IPS-15b (cell line): ENCODE measurements around the gene LYPD1.

ENCODE experiments used
- H3K27me3 ChIP-seq: one replicate; pipeline ENCODE4 v1.6.1; 2013; ENCODE audit warnings: low read length; ENCODE audit not compliant: control insufficient read depth, insufficient read depth
- H3K36me3 ChIP-seq: one replicate; pipeline ENCODE4 v1.6.1; 2013; ENCODE audit warnings: low read length; ENCODE audit not compliant: control insufficient read depth, insufficient read depth
- H3K4me1 ChIP-seq: one replicate; pipeline ENCODE4 v1.6.1; 2013; ENCODE audit warnings: mild to moderate bottlenecking, low read length; ENCODE audit not compliant: control insufficient read depth, insufficient read depth
- H3K4me3 ChIP-seq: one replicate; pipeline ENCODE4 v1.5.1; 2013; ENCODE audit warnings: low read depth, low read length
- H3K9ac ChIP-seq: one replicate; pipeline ENCODE4 v1.6.1; 2013; ENCODE audit warnings: low read depth, mild to moderate bottlenecking, low read length
- H3K9me3 ChIP-seq: one replicate; pipeline ENCODE4 v1.6.1; 2013; ENCODE audit warnings: mild to moderate bottlenecking, low read length; ENCODE audit not compliant: control insufficient read depth, insufficient read depth

Gene LYPD1

GRCh38 chr2:132665401-132666140 lies 4.4 kb downstream of the LYPD1 start:
- peaks cover 37% of the 10 kb centered on the region for H3K27me3 ChIP-seq
- H3K9me3 ChIP-seq = no peaks in the 10 kb centered on the region
- H3K9ac ChIP-seq = no peak overlapping the region
- H3K4me3 ChIP-seq = no peak overlapping the region
- no peaks in the 10 kb centered on the region for H3K36me3 ChIP-seq
- H3K4me1 ChIP-seq = no peaks in the 10 kb centered on the region

- H3K4me3 ChIP-seq = no peak overlapping the region
- no peaks in the 10 kb centered on the region for H3K36me3 ChIP-seq
- no peak overlapping the region for H3K9ac ChIP-seq
- H3K4me1 ChIP-seq = no peaks in the 10 kb centered on the region
- H3K27me3 ChIP-seq = peaks cover 30% of the 10 kb centered on the region
- no peaks in the 10 kb centered on the region for H3K9me3 ChIP-seq
Measured at GRCh38 chr2:132664096-132664495, 5.9 kb downstream of the LYPD1 start.

GRCh38 chr2:132662732-132663131 lies 7.3 kb downstream of the LYPD1 start:
- no peak overlapping the region for H3K9ac ChIP-seq
- H3K36me3 ChIP-seq = no peaks in the 10 kb centered on the region
- no peak overlapping the region for H3K4me3 ChIP-seq
- no peaks in the 10 kb centered on the region for H3K4me1 ChIP-seq
- H3K9me3 ChIP-seq = no peaks in the 10 kb centered on the region
- peaks cover 16% of the 10 kb centered on the region for H3K27me3 ChIP-seq

DNA sequence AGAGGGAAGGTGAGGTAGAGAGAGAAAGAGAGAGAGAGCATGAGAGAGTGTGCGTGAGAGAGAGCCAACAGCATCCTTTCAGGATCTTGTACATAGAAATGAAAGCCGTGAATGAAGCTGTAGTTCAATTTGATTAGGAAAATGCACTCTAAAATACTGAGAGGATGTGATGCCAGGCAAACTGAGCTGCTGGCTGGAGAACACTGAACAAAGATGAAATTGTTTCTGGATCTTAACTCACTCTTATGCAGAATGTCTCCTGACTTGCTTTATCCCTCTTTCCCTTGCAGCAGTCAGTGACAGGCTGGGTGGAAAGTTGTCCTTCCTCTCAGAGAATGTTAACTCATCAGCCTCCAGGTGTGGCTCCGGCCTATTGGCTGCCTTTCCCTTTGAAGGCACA lies 10.7 kb downstream of the LYPD1 start:
- Histone ChIP-seq H3K9ac (no peak overlapping the region), H3K27me3 (no peaks in the 10 kb centered on the region), H3K4me1 (no peaks in the 10 kb centered on the region), H3K9me3 (no peaks in the 10 kb centered on the region), H3K36me3 (no peaks in the 10 kb centered on the region), H3K4me3 (no peak overlapping the region)

GRCh38 chr2:132656266-132656975 lies 13.6 kb downstream of the LYPD1 start:
- H3K9ac ChIP-seq = no peak overlapping the region
- H3K9me3 ChIP-seq = no peaks in the 10 kb centered on the region
- H3K36me3 ChIP-seq = no peaks in the 10 kb centered on the region
- H3K4me3 ChIP-seq = no peak overlapping the region
- no peaks in the 10 kb centered on the region for H3K27me3 ChIP-seq
- H3K4me1 ChIP-seq = no peaks in the 10 kb centered on the region

GRCh38 chr2:132654968-132655367 lies 15.0 kb downstream of the LYPD1 start:
- Histone ChIP-seq H3K4me1 (no peaks in the 10 kb centered on the region), H3K9ac (no peak overlapping the region), H3K9me3 (no peaks in the 10 kb centered on the region), H3K36me3 (no peaks in the 10 kb centered on the region), H3K4me3 (no peak overlapping the region), H3K27me3 (no peaks in the 10 kb centered on the region)

- Histone ChIP-seq H3K27me3 (no peaks in the 10 kb centered on the region), H3K4me3 (no peak overlapping the region), H3K9ac (no peak overlapping the region), H3K4me1 (no peaks in the 10 kb centered on the region), H3K9me3 (no peaks in the 10 kb centered on the region), H3K36me3 (no peaks in the 10 kb centered on the region)
Measured at GRCh38 chr2:132654335-132654734, 15.7 kb downstream of the LYPD1 start.

- Histone ChIP-seq H3K9me3 (no peaks in the 10 kb centered on the region), H3K4me3 (no peak overlapping the region), H3K27me3 (no peaks in the 10 kb centered on the region), H3K9ac (no peak overlapping the region), H3K4me1 (no peaks in the 10 kb centered on the region), H3K36me3 (no peaks in the 10 kb centered on the region)
Measured at GRCh38 chr2:132652474-132652873, 17.5 kb downstream of the LYPD1 start.

DNA sequence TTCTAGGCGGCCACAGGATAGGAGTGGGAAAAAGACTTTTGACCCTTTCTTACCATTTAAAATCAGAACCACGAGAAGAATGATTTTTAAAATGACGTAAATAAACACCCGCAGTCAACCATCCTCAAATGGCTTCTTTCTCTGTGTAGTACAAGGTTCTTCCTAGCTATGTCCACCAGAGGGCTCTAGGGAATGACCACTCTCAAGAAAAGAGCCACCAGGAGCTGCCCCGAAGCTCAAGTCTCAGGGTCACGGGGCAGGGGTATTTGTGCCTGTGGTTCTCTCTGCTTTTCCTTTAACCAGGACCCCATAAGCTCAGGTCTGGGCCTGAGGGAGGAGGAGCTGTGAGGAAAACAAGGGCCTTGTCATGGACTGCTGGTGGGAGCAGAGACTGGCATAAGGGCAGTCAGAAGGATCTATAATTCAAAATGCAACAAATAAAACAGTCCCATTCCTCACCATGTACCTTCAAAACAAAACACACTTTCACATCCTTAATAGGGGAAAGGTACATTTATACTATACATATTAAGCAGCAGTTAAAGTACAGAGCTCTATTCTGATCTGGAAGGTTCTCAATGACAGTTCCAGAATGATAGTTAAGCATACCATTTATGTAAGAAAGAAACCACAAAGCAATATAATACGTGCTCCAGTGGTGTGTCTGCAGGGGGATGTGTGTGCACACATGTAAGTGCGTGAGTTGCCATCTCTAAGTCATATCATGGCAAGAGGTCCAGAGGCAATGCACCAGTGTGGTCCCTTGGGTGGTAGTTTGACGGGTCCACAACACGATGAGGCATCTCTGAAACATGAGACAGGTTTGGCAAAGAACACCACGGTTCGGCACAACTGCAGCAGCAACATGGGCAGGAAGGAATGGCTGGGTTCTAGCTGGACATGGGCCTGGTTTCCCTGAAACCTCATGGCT lies 18.6 kb downstream of the LYPD1 start:
- Histone ChIP-seq H3K9ac (no peak overlapping the region), H3K27me3 (no peaks in the 10 kb centered on the region), H3K9me3 (no peaks in the 10 kb centered on the region), H3K36me3 (no peaks in the 10 kb centered on the region), H3K4me1 (no peaks in the 10 kb centered on the region), H3K4me3 (no peak overlapping the region)

DNA sequence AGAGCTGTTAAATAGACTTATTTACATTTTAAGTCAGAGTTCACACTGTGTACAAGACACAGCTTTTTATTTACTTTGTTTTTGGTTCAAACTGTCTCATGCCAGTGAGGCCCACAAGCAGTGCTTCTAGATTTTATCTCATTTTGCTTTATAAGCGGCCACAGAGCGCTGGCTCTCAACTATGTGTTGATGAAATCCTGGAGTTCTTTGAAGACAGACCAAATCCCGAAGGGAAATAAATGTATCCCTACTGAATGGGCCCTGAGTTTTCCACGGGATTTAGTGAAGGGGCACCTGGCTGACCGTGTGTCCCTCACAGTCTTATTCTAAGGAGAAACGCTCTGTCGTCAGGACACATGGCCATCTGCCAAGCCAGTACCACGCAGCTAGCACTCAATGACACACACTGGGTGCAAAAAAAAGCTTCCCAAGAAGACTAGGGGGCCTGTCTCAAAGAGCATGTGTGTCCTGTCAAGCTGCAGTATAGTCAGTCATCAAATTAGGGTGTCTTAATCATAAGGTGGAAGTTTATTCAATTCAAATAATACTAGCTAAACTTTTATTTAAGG lies 23.4 kb downstream of the LYPD1 start:
- Histone ChIP-seq H3K27me3 (no peaks in the 10 kb centered on the region), H3K4me3 (no peak overlapping the region), H3K36me3 (no peaks in the 10 kb centered on the region), H3K4me1 (peaks cover 5% of the 10 kb centered on the region), H3K9me3 (no peaks in the 10 kb centered on the region), H3K9ac (no peak overlapping the region)

DNA sequence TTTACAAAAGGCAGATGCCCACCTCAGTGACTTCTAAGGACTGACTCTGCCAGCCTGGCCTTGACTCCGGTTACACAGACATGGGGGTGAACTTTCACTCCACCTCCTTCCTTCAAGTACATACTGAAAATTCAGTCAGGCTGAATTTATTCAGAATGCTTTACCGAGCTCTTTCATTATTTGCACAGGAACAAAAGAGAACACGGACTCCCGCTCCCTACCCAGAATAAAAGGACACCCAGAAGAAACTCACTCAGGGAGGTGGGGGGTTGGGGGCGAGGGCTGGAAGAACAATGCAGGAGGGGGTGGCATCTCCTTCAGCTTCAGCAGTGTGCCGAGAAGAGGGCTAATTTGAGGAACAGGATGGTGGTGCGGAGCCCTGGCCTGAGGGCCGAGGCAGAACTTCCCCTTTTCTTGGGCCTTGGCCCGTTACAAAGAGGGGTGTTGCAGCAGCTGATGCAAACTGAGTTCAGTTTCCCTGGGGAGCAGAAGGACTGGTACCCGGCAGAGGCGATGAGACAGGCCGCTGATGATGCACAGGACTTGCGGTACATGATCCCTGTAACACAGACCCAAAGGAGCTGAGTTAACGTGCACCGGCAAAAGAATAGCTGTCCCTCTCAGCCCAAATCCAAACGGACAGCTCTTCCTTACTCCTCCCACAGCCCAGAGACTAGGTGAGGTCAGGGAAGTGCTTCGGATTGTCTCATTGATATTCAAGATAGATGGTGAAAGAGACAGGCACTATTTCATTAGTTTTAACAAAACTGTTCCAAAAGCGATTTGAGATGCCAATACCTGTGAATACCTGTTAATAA lies 24.1 kb downstream of the LYPD1 start:
- no peak overlapping the region for H3K9ac ChIP-seq
- H3K4me3 ChIP-seq = no peak overlapping the region
- H3K27me3 ChIP-seq = no peaks in the 10 kb centered on the region
- no peaks in the 10 kb centered on the region for H3K9me3 ChIP-seq
- no peaks in the 10 kb centered on the region for H3K36me3 ChIP-seq
- peaks cover 5% of the 10 kb centered on the region for H3K4me1 ChIP-seq
